ENCODE measurements around the gene IGF1. TPM values are rescaled to one million over a fixed set of nuclear protein-coding genes. Genes with fewer than 3 reads are reported as not detected.

The IGF1 gene
- total RNA-seq, 1 donor from 2014 or later: not detected

DNA sequence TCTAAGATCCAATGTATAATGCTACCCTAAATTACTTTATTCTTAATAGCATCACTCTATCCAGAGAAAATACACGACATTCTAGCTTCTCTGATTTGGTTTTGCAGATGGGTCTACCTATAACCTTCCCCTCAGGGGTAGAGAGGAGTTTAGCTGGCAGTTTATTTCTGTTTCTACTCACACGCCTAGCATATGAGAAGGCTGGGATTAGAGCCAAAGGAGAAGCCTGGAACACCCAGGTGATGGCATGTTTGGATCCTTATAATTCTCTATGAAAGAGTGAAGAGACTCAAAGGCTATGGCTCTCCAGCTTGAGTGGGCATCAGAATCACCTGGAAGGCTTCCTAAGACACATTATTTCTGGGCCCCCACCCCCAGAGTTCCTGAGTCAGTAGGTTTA is 131.3 kb downstream of the IGF1 start:
- peaks cover 2% of the 10 kb centered on the region for H3K9me3 Mint-ChIP-seq (ENCODE audit: unreplicated experiment)
- no peak overlapping the region for H3K4me3 Mint-ChIP-seq (ENCODE audit: unreplicated experiment)
- no peaks in the 10 kb centered on the region for H3K4me1 Mint-ChIP-seq (ENCODE audit: low read depth, unreplicated experiment)
- H3K27ac Mint-ChIP-seq (ENCODE audit: unreplicated experiment): no peak overlapping the region
- peaks cover 11% of the 10 kb centered on the region for H3K36me3 Mint-ChIP-seq (ENCODE audit: unreplicated experiment)
- no peak for DNase-seq
- no peaks in the 10 kb centered on the region for H3K27me3 Mint-ChIP-seq (ENCODE audit: unreplicated experiment)
- TF ChIP-seq, protein P1, sequence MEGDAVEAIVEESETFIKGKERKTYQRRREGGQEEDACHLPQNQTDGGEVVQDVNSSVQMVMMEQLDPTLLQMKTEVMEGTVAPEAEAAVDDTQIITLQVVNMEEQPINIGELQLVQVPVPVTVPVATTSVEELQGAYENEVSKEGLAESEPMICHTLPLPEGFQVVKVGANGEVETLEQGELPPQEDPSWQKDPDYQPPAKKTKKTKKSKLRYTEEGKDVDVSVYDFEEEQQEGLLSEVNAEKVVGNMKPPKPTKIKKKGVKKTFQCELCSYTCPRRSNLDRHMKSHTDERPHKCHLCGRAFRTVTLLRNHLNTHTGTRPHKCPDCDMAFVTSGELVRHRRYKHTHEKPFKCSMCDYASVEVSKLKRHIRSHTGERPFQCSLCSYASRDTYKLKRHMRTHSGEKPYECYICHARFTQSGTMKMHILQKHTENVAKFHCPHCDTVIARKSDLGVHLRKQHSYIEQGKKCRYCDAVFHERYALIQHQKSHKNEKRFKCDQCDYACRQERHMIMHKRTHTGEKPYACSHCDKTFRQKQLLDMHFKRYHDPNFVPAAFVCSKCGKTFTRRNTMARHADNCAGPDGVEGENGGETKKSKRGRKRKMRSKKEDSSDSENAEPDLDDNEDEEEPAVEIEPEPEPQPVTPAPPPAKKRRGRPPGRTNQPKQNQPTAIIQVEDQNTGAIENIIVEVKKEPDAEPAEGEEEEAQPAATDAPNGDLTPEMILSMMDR (IDR thresholded peaks at IDR 0.05; ENCODE audit: partially characterized antibody, unreplicated experiment): no peak

- Mint-ChIP-seq H3K27me3 (ENCODE audit: unreplicated experiment) (no peaks in the 10 kb centered on the region), H3K4me1 (ENCODE audit: low read depth, unreplicated experiment) (no peaks in the 10 kb centered on the region), H3K27ac (ENCODE audit: unreplicated experiment) (no peak overlapping the region), H3K36me3 (ENCODE audit: unreplicated experiment) (peaks cover 11% of the 10 kb centered on the region), H3K4me3 (ENCODE audit: unreplicated experiment) (no peak overlapping the region), H3K9me3 (ENCODE audit: unreplicated experiment) (no peaks in the 10 kb centered on the region)
- TF ChIP-seq, protein P1 (IDR thresholded peaks at IDR 0.05; ENCODE audit: partially characterized antibody, unreplicated experiment): no peak
- DNase-seq: no peak
These were observed 132.6 kb downstream of the IGF1 start for GRCh38 chr12:102347811-102348210.
